Activated naive CD8-positive, alpha-beta T cell (primary cell): ENCODE data around the gene NME3.

Experiments used
- H3K27ac Mint-ChIP-seq: one replicate; pipeline ENCODE4 v1.8.0; 2021; ENCODE audit warnings: mixed read lengths
- H3K27me3 Mint-ChIP-seq: one replicate; pipeline ENCODE4 v1.8.0; 2021; ENCODE audit warnings: mixed read lengths
- H3K36me3 Mint-ChIP-seq: one replicate; pipeline ENCODE4 v1.8.0; 2021; ENCODE audit warnings: mixed read lengths
- H3K4me1 Mint-ChIP-seq: one replicate; pipeline ENCODE4 v1.8.0; 2021; ENCODE audit warnings: low read depth, mixed read lengths
- H3K4me3 Mint-ChIP-seq: one replicate; pipeline ENCODE4 v1.8.0; 2021; ENCODE audit warnings: mild to moderate bottlenecking, mixed read lengths
- H3K9me3 Mint-ChIP-seq: one replicate; pipeline ENCODE4 v1.8.0; 2021; ENCODE audit warnings: low read depth, mixed read lengths

Gene NME3

DNA sequence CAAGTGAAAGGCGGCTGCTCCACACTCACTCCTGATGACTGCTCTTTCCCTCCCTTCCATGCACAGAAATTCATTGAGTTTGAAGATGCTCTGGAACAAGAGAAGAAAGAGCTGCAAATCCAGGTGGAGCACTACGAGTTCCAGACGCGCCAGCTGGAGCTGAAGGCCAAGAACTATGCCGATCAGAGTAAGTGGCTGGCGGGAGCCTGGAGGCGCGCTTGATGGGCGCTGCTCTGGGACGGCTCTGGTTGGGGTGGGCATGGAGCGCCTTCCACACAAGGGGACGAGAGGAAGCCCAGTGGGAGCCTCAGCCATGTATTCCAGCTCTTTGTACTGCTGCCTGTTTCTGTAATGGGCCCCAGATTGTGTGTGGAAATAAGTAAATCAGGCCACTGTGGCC lies 46.9 kb downstream of the NME3 start:
- H3K27ac Mint-ChIP-seq = no peak overlapping the region
- H3K27me3 Mint-ChIP-seq = no peaks in the 10 kb centered on the region
- H3K9me3 Mint-ChIP-seq = no peaks in the 10 kb centered on the region
- H3K4me1 Mint-ChIP-seq = peaks cover 25% of the 10 kb centered on the region
- H3K4me3 Mint-ChIP-seq = no peak overlapping the region
- H3K36me3 Mint-ChIP-seq = peaks cover 6% of the 10 kb centered on the region

- Mint-ChIP-seq H3K27ac (peak overlapping the region; percentile 34), H3K27me3 (no peaks in the 10 kb centered on the region), H3K4me1 (peaks cover 34% of the 10 kb centered on the region), H3K36me3 (peaks cover 6% of the 10 kb centered on the region), H3K4me3 (no peak overlapping the region), H3K9me3 (no peaks in the 10 kb centered on the region)
These were observed 47.7 kb downstream of the NME3 start for GRCh38 chr16:1723450-1724147.

DNA sequence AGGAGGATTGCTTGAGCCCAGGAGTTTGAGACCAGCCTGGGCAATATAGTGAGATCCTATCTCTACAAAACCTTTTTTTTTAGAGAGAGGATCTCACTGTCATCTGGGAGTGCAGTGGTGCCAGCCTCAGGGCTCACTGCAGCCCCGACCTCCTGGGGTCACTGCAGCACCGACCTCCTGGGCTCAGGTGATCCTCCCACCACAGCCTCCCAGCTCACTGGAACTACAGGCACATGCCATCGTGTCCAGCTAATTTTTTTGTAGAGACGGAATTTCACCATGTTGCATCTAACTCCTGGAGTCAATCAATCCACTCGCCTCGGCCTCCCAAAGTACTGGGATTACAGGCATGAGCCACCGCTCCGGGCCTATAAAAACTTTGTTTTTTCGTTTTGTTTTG lies 50.0 kb downstream of the NME3 start:
- Mint-ChIP-seq H3K4me1 (peaks cover 34% of the 10 kb centered on the region), H3K27me3 (no peaks in the 10 kb centered on the region), H3K9me3 (no peaks in the 10 kb centered on the region), H3K36me3 (no peaks in the 10 kb centered on the region), H3K27ac (no peak overlapping the region), H3K4me3 (no peak overlapping the region)
